RWPE2 (cell line): Measurements from ENCODE around the gene NFIX.

Experiments used
- ATAC-seq: fragments of 200-7000 bp; cut with Tn5 transposase; 3 replicates; pipeline ENCODE4 v1.9.1; 2021; ENCODE audit warnings: low read depth
- DNase-seq: peaks from one replicate; pipeline ENCODE4 v3.0.0-alpha.2; 2020; ENCODE audit warnings: low spot score
- H3K27ac ChIP-seq: fragments of 450-650 bp; 2 replicates; pipeline ENCODE4 v1.5.1; 2017; ENCODE audit warnings: mild to moderate bottlenecking; ENCODE audit not compliant: poor library complexity, severe bottlenecking
- H3K27me3 ChIP-seq: fragments of 250-450 bp; sonication (Bioruptor Pico); 2 replicates; pipeline ENCODE4 v1.5.1; 2021; ENCODE audit warnings: mild to moderate bottlenecking, moderate library complexity; ENCODE audit not compliant: insufficient read depth, poor library complexity, severe bottlenecking
- H3K36me3 ChIP-seq: fragments of 250-450 bp; sonication (Bioruptor Pico); 2 replicates; pipeline ENCODE4 v1.5.1; 2020; ENCODE audit warnings: low read depth, mild to moderate bottlenecking, moderate library complexity
- H3K4me1 ChIP-seq: fragments of 250-450 bp; sonication (Bioruptor Pico); 2 replicates; pipeline ENCODE4 v1.5.1; 2021; ENCODE audit warnings: mild to moderate bottlenecking, moderate library complexity; ENCODE audit not compliant: insufficient read depth, poor library complexity, severe bottlenecking
- H3K4me3 ChIP-seq: fragments of 250-450 bp; sonication (Bioruptor Pico); 2 replicates; pipeline ENCODE4 v1.5.1; 2021; ENCODE audit warnings: mild to moderate bottlenecking, moderate library complexity; ENCODE audit not compliant: severe bottlenecking
- H3K9me3 ChIP-seq: fragments of 250-450 bp; sonication (Bioruptor Pico); 2 replicates; pipeline ENCODE4 v1.5.1; 2021; ENCODE audit warnings: mild to moderate bottlenecking, moderate library complexity; ENCODE audit not compliant: severe bottlenecking
- CTCF ChIP-seq: fragments of 450-650 bp; IDR thresholded peaks from one replicate; pipeline ENCODE4 v1.5.1; 2017; ENCODE audit warnings: mild to moderate bottlenecking, moderate library complexity; ENCODE audit not compliant: poor library complexity, severe bottlenecking

Gene NFIX

GRCh38 chr19:12986726-12987125 lies 8.5 kb upstream of the NFIX start:
- TF ChIP-seq CTCF = no peak
- Histone ChIP-seq H3K4me3 (no peak overlapping the region), H3K36me3 (no peaks in the 10 kb centered on the region), H3K27me3 (no peaks in the 10 kb centered on the region), H3K4me1 (no peaks in the 10 kb centered on the region), H3K9me3 (no peaks in the 10 kb centered on the region), H3K27ac (no peak overlapping the region)
- no peak for DNase-seq
- ATAC-seq = no peak

- TF ChIP-seq CTCF = no peak
- DNase-seq (no peak), ATAC-seq (no peak)
- Histone ChIP-seq H3K4me1 (no peaks in the 10 kb centered on the region), H3K36me3 (no peaks in the 10 kb centered on the region), H3K4me3 (no peak overlapping the region), H3K27me3 (no peaks in the 10 kb centered on the region), H3K9me3 (no peaks in the 10 kb centered on the region), H3K27ac (no peak overlapping the region)
Measured at GRCh38 chr19:12987190-12987589, 8.1 kb upstream of the NFIX start.

DNA sequence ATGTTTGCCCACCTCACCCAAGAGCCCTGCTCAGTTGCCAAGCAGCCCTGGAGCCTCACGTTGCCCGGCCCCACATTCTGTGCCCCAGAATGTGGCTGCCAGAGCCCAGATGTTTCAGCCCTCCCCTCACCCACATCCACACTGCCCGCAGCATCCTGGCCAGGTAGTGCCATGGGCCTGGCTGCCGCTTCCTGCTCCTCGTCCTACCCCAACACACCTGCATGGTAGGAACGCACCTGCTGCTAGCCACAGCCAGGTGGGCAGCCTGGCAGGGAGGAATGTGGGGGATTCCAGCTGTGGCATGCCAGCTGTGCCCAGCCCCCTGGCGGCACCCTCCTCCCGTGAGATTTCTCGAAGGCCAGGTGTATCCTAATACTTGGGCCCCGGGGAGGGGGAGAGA lies 7.5 kb upstream of the NFIX start:
- H3K4me1 ChIP-seq = no peaks in the 10 kb centered on the region
- TF ChIP-seq CTCF = no peak
- H3K9me3 ChIP-seq = no peaks in the 10 kb centered on the region
- H3K27me3 ChIP-seq = no peaks in the 10 kb centered on the region
- DNase-seq (no peak), ATAC-seq (no peak)
- no peaks in the 10 kb centered on the region for H3K36me3 ChIP-seq
- no peak overlapping the region for H3K4me3 ChIP-seq
- H3K27ac ChIP-seq = no peak overlapping the region

- no peak for TF ChIP-seq CTCF
- Histone ChIP-seq H3K27ac (no peak overlapping the region), H3K9me3 (no peaks in the 10 kb centered on the region), H3K27me3 (no peaks in the 10 kb centered on the region), H3K4me3 (no peak overlapping the region), H3K36me3 (no peaks in the 10 kb centered on the region), H3K4me1 (no peaks in the 10 kb centered on the region)
- no peak for ATAC-seq
- no peak for DNase-seq
Measured at GRCh38 chr19:12990431-12990830, 4.8 kb upstream of the NFIX start.

- H3K4me3 ChIP-seq = no peak overlapping the region
- no peaks in the 10 kb centered on the region for H3K9me3 ChIP-seq
- no peaks in the 10 kb centered on the region for H3K27me3 ChIP-seq
- TF ChIP-seq CTCF = no peak
- H3K4me1 ChIP-seq = no peaks in the 10 kb centered on the region
- H3K27ac ChIP-seq = no peak overlapping the region
- ATAC-seq (no peak), DNase-seq (no peak)
- no peaks in the 10 kb centered on the region for H3K36me3 ChIP-seq
Measured at GRCh38 chr19:12990853-12991252, 4.4 kb upstream of the NFIX start.
